GM18498 (cell line): Measurements from ENCODE around the gene KRT9.

ENCODE experiments used
- ATAC-seq: cut with Tn5 transposase; IDR thresholded peaks from one replicate; pipeline ENCODE4 v1.9.1; 2021; ENCODE audit warnings: mild to moderate bottlenecking, moderate library complexity; ENCODE audit not compliant: unreplicated experiment

Gene KRT9

DNA sequence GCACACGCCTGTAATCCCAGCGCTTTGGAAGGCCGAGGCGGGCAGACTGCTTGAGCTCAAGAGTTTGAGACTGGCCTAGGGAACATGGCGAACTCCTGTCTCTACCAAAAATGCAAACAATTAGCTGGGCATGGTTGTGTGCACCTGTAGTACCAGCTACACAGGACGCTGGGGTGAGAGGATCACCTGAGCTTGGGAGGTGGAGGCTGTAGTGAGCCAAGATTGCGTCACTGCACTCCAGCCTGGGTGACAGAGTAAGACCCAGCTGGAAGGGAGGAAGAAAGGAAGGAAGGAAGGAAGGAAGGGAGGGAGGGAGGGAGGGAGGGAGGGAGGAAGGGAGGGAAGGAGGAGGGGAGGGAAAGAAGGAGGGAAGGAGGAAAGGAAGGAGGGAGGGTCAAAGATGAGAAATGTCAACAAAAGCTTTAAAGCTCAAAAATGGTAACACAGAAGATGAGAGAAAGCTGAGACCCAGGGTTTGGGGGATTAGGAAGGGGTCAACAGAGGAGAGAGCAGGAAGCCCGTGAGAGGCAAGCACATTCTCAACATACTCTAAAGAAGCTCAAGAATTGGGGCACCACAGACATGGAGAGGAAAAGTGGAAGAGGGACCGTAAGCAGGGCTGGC, 38.8 kb downstream of the KRT9 start:
- no peak for ATAC-seq

DNA sequence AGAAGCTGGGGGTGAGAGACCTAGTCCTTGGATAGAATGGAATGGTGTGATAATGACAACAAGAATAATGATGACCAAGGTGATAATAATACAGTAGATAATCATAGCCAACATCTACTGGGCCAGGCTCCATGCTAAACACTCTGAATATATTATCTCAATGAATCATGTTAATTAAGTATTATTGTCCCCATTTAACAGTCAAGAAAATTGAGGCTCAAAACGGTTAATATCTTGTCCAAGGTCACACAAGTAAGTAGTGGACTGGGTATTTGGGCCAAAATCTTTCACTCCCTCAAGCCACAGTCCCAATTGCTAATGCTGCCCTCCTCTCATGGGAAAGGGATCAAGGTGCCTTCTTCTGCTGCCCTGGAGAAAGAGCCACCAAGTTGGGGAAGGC, 39.9 kb downstream of the KRT9 start:
- ATAC-seq: no peak

DNA sequence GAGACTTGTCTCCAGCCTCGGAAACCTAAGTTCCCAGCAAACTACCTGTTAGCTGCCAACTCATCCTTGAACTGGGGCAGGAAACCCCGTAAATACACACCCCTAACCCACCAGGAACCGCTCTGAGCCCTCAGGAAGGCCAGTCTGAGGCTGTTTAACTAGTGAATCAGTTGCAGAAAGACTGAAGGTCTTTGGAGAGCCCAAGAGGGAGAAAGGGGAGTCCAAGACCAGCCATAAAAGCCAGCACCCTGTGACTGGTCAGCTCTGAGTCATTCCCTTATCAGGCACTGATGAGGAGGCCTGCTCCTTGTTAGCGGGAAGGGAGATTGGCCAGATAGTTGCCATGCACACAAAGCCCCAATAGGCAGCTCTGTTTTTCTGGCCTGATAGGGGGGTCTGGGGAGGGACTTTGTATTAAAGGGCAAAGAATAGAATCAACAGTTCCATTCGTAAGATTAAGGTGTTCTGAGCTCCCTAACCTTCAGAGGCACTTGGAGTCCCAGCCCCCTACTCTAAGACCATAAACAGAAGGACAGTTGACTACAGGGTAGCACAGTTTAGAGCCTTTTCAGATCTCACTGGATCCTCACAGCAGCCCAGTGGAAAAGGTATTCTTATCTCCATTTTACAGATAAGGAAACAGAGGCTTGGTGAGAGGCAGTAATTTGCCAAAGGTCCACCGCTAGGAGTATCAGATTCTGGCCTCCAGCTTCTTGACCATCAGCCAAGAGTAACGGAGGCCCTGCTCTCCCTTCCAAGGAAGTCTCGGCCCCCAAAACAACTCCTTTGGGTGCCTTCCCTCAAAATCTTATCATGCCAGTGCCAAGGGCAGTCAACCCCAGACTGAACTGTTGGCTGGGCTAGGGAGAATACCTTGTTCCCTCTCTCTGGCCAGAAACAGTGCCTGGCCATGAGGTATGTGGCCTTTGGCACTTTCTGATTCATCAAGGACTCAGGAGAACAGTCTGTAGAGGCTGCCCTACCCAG, 41.5 kb downstream of the KRT9 start:
- no peak for ATAC-seq

DNA sequence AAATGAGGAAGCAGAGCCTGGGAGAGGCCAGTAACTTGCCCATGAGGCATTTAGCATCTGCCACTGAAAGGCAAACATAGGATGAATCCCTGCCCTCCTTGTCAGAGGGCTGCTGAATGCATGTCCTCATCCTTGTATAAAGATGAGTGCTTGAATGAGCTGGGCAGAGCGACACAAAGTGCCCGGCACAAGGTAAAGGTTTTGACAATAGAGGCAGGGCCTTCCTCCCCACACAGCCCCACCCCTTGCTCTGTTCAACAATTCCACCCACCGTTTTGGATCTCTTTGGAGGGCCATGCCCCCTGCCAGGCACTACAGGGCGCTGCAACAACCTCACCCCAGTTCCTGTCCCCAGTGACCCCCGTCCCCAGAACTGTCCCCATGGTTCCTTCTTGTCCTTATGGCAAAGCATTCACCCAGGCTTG, 42.4 kb downstream of the KRT9 start:
- no peak for ATAC-seq

DNA sequence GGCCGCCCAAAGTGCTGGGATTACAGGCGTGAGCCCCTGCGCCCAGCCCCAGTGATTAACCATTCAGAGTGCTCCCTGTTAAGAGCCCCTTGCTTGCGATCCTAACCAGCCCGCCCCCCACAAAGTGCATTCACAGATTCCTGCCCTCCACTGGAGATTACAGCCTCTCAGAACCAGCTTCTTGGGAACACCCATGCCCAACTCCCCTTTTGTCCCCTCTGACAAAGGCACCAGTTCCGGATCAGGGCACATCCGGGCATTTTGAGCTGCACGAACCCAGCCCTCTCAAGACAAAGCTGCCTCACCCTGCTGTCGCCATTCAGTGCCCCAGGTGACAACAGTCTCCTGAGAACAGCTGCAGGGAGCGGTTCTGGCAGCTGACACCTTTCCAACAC, 42.9 kb downstream of the KRT9 start:
- no peak for ATAC-seq

DNA sequence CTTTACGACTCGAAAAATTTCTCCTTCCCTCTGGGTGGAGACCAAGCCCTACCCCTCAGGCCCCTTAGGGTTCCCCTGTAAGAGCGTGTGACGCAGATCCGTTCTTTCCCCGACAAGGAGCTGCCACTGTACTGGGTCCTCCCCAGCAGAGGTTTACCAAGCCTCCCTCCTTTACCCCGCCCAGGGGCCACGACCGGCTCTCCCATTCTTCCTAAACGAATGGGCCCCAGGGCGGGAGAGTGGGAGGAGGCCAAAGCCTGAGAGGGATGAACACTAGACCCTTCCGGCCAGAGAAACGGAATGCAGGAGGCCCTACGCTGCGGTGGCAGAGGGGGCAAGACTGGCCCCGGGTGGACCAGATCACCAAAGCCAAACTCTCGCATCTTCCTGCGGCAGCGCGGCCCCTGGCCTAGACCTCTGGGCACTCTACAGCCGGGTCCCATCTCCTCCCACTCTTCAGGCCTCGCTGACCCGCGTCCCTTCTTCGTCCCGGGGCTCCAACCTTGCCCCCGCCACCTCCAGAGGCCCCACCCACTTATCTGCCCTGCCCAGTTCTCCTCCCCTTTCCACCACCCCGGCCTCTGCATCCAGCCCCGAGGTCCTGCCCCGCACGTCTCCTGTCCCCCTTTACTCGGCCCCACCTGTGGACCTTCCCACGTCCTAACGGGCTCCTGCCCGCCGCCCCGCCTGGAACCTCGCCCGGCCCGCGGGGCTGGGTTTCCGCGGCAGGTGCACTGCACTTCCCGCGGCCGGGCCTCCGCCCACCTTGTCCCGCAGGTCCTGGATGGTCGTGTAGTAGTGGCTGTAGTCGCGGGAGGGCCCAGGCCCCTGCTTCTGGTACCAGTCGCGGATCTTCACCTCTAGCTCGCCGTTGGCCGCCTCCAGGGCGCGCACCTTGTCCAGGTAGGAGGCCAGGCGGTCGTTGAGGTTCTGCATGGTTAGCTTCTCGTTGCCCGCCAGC, 44.5 kb downstream of the KRT9 start:
- ATAC-seq: no peak

DNA sequence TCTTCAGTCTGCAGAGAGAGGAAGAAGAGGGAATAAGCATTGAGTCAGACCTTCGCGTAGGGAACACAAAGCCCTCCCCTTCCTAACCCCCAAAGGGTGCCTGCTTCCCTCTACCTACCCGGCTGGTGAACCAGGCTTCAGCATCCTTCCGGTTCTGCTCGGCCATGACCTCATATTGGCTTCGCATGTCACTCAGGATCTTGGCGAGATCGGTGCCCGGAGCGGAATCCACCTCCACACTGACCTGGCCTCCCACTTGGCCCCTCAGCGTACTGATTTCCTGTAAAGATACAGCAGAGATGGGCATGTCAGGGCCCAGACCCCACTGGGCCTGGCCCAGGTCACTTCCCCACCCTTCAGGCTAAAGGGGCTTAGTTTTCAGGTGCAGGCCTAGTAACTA, 47.6 kb downstream of the KRT9 start:
- ATAC-seq: no peak

DNA sequence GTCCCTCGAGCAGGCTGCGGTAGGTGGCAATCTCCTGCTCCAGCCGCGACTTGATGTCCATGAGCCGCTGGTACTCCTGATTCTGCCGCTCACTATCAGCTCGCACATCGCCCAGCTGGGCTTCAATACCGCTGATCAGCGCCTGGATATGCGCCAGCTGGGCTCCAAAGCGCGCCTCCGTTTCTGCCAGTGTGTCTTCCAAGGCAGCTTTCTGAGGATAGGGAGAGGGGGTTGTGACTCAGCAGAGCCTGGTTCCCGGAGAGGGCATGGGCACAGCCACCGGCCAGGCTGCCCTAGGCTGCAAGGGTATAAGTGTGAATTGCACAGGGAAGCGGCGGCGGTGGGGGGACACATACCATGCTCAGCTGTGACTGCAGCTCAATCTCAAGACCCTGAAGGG, 48.1 kb downstream of the KRT9 start:
- no peak for ATAC-seq

DNA sequence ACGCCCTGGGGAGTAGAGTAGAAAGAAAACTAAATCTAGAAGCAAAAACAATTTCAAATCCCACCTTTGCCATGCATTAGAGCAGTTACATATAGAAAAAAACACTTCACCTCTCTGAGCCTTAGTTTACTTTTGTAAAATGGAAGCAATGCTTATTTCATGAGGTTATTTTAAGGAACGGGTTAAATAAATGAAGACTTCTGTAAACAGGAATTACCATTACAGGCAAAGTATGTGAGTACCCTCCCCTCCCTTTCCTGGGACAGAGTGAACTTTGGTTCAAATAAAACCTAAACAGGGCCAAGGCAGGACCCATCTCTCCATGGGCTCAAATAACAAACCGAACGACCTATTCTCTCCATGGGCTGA, 48.6 kb downstream of the KRT9 start:
- no peak for ATAC-seq

DNA sequence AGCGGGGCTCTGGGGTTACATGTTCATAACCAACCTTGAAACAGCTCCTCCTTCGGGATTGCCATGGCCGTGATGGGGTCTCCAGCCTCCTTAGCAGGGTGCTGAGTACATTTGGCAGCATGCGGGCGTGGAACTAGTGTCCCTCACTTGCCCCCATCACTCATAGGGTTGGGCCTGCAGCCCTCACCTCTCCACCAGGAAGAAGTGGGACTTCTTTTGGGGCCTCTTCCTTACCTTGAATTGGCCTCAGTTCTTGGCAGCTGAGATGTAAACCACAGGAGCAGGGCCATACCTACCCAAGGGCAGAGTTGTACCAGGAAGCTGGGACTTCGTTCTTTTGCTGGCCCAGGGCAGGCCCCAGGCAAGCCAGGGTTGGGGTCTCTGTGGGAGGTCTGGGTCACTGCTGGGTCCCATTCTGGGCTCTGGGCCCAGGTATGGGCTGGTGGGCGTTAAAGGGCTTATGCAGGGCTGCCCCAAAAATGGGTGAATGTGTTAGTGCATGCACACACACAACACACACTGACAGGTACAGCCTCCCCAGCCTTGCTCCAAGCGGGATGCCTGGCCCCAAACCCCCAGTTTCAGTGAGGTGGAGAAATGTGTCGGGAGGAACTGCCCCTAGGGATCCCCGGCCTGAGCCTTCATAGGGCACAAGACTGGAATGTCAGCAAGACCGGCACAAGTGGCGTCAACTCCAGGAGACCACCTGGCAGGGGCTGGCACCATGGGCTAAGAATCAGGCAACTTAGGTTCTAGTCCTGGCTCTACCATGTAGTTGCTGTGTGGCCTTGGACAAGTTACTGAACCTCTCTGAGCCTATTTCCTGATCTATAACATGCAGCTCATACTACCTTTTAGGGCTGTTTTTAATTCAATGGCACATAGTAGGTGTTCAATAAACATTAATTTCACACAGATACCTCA, 49.3 kb downstream of the KRT9 start:
- ATAC-seq: no peak

DNA sequence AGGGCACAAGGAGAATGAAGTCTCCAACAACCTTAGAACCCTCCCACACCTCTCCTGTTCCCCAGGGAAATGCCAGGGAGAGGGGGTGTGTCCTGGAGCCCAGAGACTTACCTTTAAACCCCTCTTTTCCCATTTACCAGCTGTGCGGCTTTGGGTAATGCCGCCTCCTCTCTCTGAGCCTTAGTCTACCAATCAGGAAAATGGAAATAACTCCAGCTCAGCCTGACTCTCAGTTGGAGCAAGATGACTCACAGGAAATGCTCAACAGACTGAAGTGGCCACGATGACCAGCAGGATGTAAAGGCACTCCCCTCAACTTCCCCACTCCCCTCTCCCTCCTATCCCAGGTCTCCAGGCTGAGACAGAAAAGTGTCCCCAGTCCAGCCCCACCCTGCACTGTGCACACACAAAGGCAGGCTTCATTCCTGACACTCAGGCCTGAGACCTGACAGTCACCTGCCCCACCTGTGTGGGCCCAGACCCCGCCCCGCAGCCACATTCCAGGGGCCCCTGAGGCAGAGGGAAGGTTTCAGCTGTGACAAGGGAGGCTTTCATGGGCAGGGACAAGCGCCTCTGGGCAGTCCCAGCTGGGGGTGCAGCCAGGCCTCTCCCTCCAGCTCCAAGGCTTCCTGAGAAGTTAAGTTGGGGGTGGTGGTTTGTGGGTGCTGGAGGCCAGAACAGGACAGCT, 50.1 kb downstream of the KRT9 start:
- no peak for ATAC-seq

DNA sequence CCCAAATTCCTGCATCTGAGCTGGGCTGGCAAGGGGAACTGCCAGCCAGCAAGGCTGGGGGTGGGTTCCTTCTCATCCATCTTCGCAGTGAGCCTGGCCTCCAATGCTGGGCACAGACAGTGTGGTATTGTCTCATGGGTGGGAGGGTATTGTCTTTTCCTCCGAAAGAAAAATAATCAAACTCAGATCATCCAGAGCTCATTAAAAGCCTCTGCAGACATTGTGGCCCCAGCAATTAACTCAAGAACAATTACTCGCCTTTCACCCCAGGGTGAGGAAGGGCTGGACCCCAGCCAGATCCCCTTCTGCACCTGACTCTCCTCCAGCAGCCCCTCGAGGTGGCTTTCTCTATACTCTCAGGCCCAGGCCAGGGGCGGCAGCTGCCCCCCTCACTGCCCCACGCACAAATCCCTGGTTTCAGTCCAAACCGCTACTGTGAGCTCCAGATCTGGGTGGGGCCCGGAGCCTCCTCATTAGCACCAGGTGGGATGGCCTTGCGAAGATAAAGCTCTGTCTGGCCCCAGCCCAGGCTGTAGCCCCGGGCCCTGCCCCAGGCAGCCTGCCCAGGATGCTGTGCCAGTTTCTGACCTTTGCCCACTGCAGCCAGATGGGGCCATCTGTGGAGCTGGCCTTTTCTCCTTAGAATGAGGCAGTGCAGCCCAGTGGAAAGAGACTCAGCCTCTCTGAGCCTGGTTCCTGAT, 50.9 kb downstream of the KRT9 start:
- ATAC-seq: no peak

DNA sequence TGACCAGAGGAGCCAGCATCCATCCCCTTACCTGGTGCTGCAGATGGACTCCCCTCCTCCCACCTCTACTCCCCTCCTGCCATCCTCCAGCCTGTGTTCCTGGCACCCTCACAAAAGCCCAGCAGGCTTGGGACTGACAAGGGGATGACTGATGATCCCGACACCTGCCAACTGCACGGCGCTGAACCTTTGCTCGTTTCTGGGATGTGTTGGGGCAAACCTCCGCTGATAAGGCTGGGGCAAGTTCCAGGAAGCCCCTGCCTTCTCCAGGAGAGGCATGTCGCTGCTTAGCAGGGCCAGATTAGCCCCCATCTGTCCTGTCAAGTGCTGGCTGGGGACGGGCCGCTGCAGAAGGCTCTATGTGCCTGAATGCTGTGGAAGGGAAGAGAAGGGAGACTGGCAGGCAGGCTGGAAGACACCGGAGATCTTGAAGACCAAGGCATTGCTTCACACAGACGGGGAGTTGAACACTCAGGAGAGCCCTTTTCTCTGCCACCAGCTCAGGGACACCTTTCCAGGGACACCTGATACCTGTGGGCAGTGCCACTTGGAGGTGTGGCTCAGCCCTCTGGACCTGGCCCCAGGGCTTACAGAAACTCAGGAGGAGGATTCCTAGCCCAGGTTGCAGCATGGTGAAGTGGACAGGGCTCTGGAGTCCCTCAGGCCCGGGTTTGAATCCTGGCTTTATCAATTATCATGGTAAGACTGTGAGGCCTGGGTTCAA, 52.2 kb downstream of the KRT9 start:
- no peak for ATAC-seq

DNA sequence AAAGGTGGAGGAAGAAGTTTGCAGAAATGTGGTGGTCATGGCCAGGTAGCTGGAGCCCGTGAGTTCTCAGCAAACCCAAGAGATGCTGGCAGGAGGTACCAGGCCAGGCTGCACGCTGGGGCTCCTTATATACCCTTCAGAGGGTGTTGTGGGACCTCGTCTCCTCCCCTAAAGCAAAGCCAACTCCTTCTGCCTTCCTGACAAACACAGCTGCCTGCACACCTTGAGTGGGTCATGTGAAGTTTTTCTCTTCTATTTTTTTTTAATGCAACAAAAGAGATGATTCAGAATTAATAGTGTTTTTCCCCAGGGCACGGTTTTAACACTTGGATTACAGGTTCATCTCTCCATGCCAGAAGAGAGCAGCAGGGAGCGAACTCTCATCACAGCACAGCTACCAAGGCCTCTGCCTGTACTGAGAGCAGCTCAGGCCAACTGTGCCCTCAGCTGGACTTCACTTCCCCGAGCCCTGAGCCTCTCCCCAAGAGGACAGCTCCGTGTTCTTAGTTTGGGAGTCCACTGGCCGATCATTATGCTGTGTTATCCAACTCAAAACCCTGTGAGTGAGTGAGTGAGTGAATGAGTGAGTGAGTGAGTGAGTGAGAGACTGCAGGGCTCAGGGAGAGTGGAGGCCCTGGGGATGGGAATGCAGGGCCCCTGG, 52.9 kb downstream of the KRT9 start, which contains the start of gene KRT15:
KRT15 (minus strand) TSS at position 102 of the 661 bp plus-strand sequence; CDS start at position 39, 63 bp downstream.
- no peak for ATAC-seq

DNA sequence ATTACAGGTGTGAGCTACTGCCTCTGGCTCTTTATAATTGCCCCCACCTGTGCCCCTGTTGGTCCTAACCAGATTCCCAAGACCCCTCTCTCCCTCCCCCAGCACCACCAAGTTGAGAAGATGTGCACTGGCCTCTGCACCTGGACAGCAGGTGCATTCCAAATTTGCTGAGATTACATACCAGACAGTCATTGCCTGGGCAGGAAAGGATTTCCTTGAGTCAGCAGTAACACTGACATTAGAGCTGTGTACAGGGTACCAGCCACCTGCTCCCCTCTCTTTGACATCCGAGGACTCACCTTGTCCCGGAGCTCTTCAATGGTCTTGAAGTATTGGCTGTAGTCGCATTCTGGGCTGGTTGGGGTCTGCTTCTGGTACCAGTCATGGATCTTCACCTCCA, 53.8 kb downstream of the KRT9 start:
- ATAC-seq: no peak

DNA sequence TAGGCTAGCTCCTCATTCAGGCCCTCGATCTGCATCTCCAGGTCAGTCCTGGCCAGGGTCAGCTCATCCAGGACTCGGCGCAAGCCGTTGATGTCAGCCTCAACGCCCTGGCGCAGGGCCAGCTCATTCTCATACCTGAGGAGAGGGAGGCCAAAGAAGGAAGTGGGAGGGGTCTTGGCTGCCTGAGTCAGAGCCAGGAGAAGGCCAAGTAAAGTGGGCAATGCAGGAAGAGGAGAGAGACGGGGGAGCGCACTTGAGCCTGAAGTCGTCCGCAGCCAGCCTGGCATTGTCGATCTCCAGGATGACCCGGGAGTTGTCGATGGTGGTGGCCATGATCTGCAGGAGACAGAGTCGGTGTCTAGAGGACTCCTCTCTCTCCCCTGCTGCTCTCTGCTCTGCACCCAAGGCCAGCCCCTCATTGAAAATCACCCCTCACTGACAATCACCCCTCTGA, 55.0 kb downstream of the KRT9 start:
- ATAC-seq: no peak

DNA sequence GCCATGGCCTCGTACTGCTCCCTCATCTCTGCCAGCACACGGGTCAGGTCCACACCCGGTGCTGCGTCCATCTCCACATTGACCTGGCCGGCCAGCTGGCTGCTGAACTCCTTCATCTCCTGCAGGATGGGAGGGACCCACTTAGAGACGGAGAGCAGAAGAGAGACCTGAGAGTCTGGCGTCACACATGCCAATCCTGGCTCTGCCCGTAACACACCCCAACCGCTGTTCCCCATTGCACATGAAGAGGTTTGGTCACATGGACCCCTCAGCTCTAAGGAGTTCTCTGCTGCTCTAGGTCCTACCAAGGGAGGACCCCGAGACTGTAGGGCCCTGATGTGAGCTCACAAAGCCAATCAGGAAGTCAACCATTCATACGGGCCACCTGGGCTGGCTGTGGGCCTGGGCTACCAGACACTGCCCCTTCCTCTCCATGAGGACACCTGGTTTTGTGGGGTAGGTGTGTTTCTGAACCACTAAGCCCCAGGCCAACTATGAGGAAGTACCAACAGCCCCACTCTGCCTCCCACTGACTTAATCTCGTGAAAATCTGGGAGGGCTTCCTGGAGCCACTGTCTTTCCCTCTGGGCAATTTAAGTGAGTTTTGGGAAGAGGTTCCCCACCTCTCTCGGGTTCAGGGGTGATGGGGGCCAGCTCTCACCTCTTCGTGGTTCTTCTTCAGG, 55.6 kb downstream of the KRT9 start:
- ATAC-seq: no peak
